Measurements from ENCODE around the gene FCHO2.

- no peak for TF ChIP-seq ETV6 (conservative IDR thresholded peaks at IDR 0.05 in 1 of 2, IDR thresholded peaks at IDR 0.05 in 1 of 2; ENCODE audit: borderline replicate concordance in 1 of 2, low read depth in 1 of 2)
- TF ChIP-seq POLR2A (IDR thresholded peaks at IDR 0.05; ENCODE audit: low read depth, low read length), result no peak
- TF ChIP-seq EGR1 (IDR thresholded peaks at IDR 0.05; ENCODE audit: borderline replicate concordance in 1 of 2, low read depth in 2 of 2, low read length in 2 of 2), result no peak
- TF ChIP-seq HCFC1 (IDR thresholded peaks at IDR 0.05; ENCODE audit: low read length), result no peak
Measured at GRCh38 chr5:73042993-73043392, 87.2 kb downstream of the FCHO2 start.

All from GM12878 (cell line).